Psoas muscle (tissue), 8 donors: ENCODE measurements around the gene SERPINE1. TPM values are rescaled to one million over a fixed set of nuclear protein-coding genes. Genes with fewer than 3 reads are reported as not detected.

Source experiments
- ATAC-seq, 4 donors: fragments of 200-7000 bp; cut with Tn5 transposase; one replicate each; pipeline ENCODE4 v1.9.1; 2020; ENCODE audit warnings: moderate library complexity in 3 of 4, mild to moderate bottlenecking in 2 of 4
- DNase-seq, 2 donors: peaks; one replicate each; pipeline ENCODE4 v3.0.0-alpha.2; 2020
- H3K27ac ChIP-seq: fragments of 200-600 bp; one replicate; pipeline ENCODE4 v1.8.0; 2022
- H3K27me3 ChIP-seq, 3 donors: fragments of 200-600 bp in 1 of 3; one replicate each; pipeline versions ENCODE4 v1.6.1 to v1.8.0; 2013 to 2022; ENCODE audit warnings: low read length in 2 of 3, mild to moderate bottlenecking in 2 of 3, moderate library complexity in 1 of 3; ENCODE audit not compliant: insufficient read depth in 3 of 3
- H3K36me3 ChIP-seq, 2 donors: fragments of 200-600 bp in 1 of 2; one replicate each; pipeline versions ENCODE4 v1.6.1 to v1.8.0; 2013 to 2022; ENCODE audit warnings: low read depth in 1 of 2, mild to moderate bottlenecking in 1 of 2, moderate library complexity in 1 of 2; ENCODE audit not compliant: insufficient read depth in 1 of 2
- H3K4me1 ChIP-seq: fragments of 200-600 bp; one replicate; pipeline ENCODE4 v1.8.0; 2022
- H3K4me3 ChIP-seq: fragments of 200-600 bp; one replicate; pipeline ENCODE4 v1.8.0; 2022; ENCODE audit warnings: mild to moderate bottlenecking
- H3K9me3 ChIP-seq: fragments of 200-600 bp; one replicate; pipeline ENCODE4 v1.8.0; 2022
- WGBS, 3 donors: extraction: QIAGEN DNeasy Blood & Tissue Kit; methylation state at CpG; one replicate each; pipeline versions ENCODE4 v1.1.6 to v1.1.7; 2013; 5-methylcytosine and 5-hydroxymethylcytosine counted together
- intact Hi-C, 2 donors: fragments of 100-400 bp; cut with DNase I; formaldehyde crosslinking; loops; one replicate each; pipeline versions ENCODE4 v1.11.0 to v1.14.2; 2022
- polyA plus RNA-seq, 3 donors: library from polyadenylated mRNA; stranded (reverse); fragments of 200-250 nt; gene quantifications; one replicate each; pipeline ENCODE4 v1.2.3, GENCODE V29; 2013
- total RNA-seq, 4 donors: library from RNA; stranded (reverse); fragmentation: NEBNext Ultra II Directional in 2 of 4; extraction: Animal tissue kit (Norgen Biotek cat#: 25700) in 2 of 4; gene quantifications; one replicate each; pipeline versions ENCODE4 v1.2.1 to v1.2.4, GENCODE V29; 2021 to 2023
- TF ChIP-seq, protein P1 (sequence below): fragments of 200-600 bp; IDR thresholded peaks from one replicate; pipeline ENCODE4 v1.8.0; 2022; ENCODE audit warnings: antibody characterized with exemption
- donor health status: healthy with polysubstance abuse.
- donor health status: DM: no; HTN: no; CAD: no; lungs with moderate emphysema.
- donor health status: Bipolar disorder and iron deficiency.
- donor health status: healthy.
- donor health status: DM: yes; HTN: yes; CAD: no.
- donor health status: DM: no; HTN: no; CAD: no.
- donor health status: DM: no; HTN: no; CAD: no.
- donor health status: DM: yes; HTN: yes; CAD: no.

Gene SERPINE1
- total and polyA plus RNA-seq, 7 donors = 4.3 to 269 (median 7.2) TPM

DNA sequence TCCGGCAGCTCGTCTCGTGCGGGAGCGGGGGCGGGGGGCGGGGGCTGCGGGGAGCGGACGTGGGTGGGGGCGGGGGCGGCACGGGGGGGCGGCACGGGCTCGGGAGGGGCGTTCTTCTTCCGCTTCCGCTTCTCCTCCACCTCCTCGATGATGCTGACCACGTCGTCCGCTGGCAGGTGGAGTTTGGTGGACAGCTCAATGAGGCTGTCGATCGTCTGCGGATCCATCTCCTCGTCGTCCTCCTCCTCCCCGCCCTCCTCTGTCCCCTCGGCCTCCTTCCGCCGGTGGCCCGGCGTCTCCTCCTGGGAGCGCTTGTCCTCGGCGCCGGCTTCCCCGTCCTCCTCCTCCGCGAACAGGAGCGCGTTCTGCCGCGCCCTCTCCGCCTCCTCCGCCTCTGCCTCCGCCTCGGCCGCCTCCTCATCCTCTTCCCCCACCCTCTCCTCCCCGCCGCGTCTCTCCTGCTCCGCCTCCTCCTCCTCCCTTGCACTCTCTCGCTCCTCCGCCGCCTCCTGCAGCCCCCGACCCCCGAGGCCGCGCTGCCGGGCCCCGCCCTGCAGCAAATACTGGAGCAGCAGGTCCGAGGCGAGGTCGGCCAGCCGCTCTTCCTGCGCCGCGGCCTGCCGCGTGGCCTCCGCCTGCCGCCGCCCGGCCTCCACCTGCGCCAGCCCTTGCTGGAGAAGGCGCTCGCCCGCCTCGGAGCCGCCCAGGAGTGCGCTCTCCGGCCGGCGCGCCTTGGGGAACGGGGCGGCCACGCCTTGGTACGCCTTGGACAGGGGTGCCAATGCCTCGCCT lies 36.6 kb downstream of the SERPINE1 start:
- H3K4me3 ChIP-seq = peak overlapping the region; percentile 48
- WGBS, 3 donors = 1 to 2% (median 2%) methylated on average over 48 to 92 of the region's 92 CpGs
- peaks cover 4% of the 10 kb centered on the region for H3K4me1 ChIP-seq
- no peak overlapping the region for H3K27ac ChIP-seq
- ATAC-seq = no peak
- intact Hi-C loops = no loop called here
- H3K36me3 ChIP-seq = peaks cover 0 to 19% of the 10 kb centered on the region in 2 donors
- TF ChIP-seq, protein P1, sequence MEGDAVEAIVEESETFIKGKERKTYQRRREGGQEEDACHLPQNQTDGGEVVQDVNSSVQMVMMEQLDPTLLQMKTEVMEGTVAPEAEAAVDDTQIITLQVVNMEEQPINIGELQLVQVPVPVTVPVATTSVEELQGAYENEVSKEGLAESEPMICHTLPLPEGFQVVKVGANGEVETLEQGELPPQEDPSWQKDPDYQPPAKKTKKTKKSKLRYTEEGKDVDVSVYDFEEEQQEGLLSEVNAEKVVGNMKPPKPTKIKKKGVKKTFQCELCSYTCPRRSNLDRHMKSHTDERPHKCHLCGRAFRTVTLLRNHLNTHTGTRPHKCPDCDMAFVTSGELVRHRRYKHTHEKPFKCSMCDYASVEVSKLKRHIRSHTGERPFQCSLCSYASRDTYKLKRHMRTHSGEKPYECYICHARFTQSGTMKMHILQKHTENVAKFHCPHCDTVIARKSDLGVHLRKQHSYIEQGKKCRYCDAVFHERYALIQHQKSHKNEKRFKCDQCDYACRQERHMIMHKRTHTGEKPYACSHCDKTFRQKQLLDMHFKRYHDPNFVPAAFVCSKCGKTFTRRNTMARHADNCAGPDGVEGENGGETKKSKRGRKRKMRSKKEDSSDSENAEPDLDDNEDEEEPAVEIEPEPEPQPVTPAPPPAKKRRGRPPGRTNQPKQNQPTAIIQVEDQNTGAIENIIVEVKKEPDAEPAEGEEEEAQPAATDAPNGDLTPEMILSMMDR = no peak
- no peaks in the 10 kb centered on the region for H3K9me3 ChIP-seq
- H3K27me3 ChIP-seq = peaks cover 0 to 68% (median 37%) of the 10 kb centered on the region in 3 donors
- DNase-seq = no peak

DNA sequence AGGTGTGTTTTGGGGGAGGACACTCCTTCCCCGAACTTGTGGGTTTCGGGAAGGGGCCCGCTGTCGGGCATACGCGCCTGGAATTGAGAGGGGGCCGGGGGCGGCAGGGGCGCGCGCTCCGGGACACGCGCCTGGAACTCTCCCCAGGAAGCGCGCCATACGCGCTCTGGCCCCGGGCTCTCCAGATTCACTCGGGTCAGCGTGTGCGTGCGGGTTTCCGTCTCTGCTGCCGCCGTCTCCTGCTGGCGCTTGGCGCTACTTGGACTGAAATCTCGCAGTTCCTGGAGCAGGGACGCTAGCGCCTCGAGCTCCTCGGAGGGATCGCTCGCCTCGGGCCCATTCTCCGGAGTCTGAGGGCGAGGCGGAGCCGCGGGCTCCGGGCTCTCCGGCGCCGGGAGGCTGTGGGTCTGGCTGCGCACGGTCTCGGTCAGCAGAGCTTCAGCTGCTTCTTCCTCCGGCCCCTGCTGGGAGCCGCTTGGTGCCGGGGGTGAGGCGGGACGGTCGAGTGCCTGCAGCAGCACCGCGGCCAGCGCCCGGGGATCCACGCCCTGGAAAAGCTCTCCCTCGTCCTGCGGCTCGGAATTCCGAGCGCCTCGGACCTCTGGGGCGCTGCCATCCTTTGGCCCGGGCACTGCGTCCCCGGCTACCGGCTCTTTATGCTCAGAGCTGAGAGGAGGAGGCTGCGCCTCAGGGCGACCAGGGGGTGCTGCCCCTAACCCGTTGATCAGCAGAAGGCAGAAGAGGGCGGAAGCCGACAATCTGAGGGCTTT lies 37.4 kb downstream of the SERPINE1 start:
- 1 to 2% (median 2%) methylated on average over 70 to 75 of the region's 75 CpGs for WGBS, 3 donors
- Histone ChIP-seq H3K36me3 (peaks cover 0 to 12% of the 10 kb centered on the region in 2 donors), H3K27me3 (peaks cover 0 to 75% (median 40%) of the 10 kb centered on the region in 3 donors), H3K4me1 (peaks cover 4% of the 10 kb centered on the region), H3K27ac (no peak overlapping the region), H3K9me3 (no peaks in the 10 kb centered on the region), H3K4me3 (peak overlapping the region; percentile 48)
- intact Hi-C loops = no loop called here
- TF ChIP-seq, protein P1 = no peak
- DNase-seq (no peak), ATAC-seq (no peak)

DNA sequence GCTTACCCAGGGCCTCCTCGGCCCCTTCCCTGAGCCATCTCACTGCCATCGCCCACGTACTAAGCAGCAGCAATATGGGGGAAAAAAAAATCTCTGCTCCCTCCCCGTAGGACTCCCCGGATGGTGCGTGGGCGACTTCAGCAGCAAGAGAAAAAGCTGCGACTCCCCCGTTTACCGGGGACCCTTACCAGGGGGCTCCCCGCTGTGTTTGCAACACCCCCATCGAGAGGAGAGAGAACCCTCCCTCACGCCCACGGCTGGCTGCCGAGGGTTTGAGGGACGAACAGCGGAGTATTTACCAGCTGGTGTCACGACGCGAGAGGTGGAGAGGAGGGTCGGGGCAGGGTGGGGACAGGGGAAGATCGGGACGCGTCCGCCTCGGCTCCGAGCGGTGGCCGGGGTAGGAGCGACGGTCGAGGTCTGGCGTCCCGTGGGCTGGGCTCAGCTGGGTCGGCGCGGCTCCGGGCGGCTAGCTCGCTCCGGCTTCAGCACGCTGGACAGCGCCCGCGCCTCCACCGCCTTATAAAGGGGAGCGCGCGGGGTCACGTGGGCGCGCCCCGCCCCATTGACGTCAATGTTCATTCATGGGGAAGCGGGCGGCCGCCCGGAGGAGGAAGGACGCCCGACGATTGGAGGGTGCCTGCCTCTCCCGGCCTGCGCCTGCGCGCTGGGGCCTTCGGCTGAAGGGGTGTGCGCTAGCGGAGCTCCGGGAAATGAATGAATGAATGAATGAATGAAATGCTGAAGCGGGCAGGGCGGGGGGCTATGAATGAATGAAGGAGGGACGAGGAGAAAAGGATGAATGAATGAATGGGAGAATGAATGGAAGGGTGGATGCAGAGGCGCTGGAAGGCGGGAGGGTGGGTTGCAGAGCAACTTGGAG lies 38.4 kb downstream of the SERPINE1 start, which contains the start of gene VGF:
Gene VGF (minus strand): TSS at position 495 of the 883 bp plus-strand sequence. CDS start 726 bp downstream, outside the sequence.
- 1 to 2% (median 1%) methylated on average over 65 to 74 of the region's 74 CpGs for WGBS, 3 donors
- TF ChIP-seq, protein P1 = no peak
- DNase-seq (peak; percentile 91 to 95), ATAC-seq (peak; percentile 89 to 97 (median 94))
- peaks cover 0 to 86% (median 45%) of the 10 kb centered on the region in 3 donors for H3K27me3 ChIP-seq
- H3K36me3 ChIP-seq = peaks cover 0 to 6% of the 10 kb centered on the region in 2 donors
- intact Hi-C loops = no loop called here
- H3K27ac ChIP-seq = no peak within 1 kb of the TSS
- no peaks in the 10 kb centered on the region for H3K9me3 ChIP-seq
- H3K4me1 ChIP-seq = peaks cover 4% of the 10 kb centered on the region
- H3K4me3 ChIP-seq = peak within 1 kb of the TSS; percentile 33

DNA sequence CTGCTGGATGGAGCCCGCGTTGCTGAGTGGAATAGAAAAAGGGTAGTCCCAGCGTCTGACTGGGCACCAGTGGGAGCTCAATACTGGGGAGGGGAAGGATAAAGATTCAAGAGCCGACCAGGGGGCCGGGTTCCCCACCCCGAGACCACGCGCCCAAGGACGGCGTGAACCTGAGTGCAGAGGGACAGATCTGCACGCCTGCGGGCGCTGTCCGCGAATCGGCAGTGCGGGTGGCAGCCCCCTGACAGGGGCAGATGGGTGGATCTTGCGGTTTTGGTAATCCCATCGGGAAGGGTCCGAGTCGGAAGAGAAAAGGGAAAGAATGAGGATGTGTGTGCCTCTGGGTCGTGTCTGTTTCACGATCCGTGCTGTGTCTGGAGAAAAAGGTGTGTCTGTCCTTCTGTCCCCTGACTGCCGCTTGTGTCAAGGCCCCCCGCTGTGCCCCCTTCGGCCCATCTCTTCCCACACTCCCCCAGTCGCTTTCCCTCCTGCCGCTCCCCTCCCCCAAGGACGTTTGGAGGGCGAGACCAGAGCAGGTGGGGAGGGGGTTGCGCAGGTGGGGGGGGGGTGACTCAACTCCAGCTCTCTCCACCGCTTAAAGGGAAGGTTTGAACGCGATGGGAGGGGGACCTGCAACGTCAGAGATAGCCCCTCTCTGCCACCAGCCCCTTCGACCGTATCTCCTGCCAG lies 39.2 kb downstream of the SERPINE1 start:
- ATAC-seq (no peak), DNase-seq (no peak)
- peak overlapping the region; percentile 33 for H3K4me3 ChIP-seq
- H3K36me3 ChIP-seq = no peaks in the 10 kb centered on the region
- peaks cover 0 to 94% (median 50%) of the 10 kb centered on the region in 3 donors for H3K27me3 ChIP-seq
- TF ChIP-seq, protein P1 = no peak
- H3K27ac ChIP-seq = no peak overlapping the region
- intact Hi-C loops = no loop called here
- WGBS, 3 donors = 1 to 2% (median 1%) methylated on average over 33 to 38 of the region's 38 CpGs
- H3K9me3 ChIP-seq = no peaks in the 10 kb centered on the region
- H3K4me1 ChIP-seq = peaks cover 4% of the 10 kb centered on the region
